CD4-positive, alpha-beta T cell treated with Interleukin-17A for 4 hours (primary cell): ENCODE results near the gene GTF2H2.
"Not testable (repeated sequence)": the region's sequence is repeated elsewhere in the genome, so short reads cannot be mapped to it uniquely, and the experiment has no call there.

ENCODE experiments used
- DNase-seq: peaks from one replicate; pipeline ENCODE4 v3.0.0-alpha.2; 2020; ENCODE audit warnings: mixed read lengths

Gene GTF2H2

DNA sequence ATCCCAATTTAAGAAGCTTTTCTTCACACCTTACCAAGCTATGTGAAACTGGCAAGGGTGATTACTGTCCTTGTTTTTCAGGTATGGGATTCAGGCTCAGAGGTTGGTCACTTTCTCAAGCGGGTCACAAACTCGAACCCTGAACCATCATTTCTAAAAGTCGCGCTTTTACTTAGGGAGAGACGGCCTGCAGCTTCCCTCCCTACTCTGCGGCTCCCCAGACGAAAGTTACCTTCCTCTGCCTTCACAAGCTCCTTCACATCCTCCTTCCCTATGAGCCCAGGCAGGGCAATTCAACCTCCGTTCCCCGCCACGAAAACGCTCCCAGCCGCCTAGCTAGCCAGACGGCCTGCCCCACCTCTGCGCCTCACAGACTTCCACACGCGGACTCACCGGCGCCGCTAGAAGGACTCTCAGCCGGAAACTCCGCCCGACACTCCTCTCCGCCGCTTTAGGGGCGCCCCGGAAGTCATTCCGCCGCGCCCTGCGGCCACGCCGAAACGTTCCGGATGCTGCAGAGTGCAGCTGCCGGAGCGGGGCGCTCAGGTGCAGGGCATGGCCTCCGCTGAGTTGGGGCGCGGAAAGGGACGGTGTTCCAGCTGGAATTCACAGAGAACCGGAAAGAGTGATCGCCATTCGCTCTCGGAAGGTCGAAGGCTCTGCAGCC, at the start of gene GTF2H2:
TSS of gene GTF2H2 (minus strand) at position 415 of the 667 bp plus-strand sequence. CDS start 4,913 bp downstream, outside the sequence.
- not testable (repeated sequence) for DNase-seq

DNA sequence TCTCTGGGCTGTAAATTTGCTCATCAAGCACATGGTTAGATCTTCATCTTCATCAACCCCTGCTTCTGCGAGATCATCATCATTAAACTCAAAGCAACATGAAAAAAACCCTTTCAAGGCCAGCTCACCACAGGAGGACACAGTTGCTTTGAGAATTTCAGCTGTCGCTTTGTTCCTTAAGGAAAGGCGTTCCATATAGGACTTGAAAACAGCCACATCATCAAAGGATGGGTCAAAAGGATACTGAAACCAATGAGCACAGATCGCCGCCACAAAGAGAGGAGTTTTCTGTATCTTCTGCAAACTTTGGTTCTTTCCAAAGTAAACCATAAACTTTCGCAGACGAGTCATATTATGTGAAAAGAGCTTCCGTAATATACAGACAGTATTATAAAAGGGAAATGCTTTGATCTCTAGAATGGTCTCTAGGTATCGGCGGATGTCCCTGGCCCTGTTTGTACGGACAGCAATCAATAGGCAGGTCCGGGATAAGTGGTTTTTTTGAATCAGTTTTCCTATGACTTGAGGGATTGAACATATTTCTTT, 42.3 kb upstream of the GTF2H2 start:
- DNase-seq = not testable (repeated sequence)

GRCh38 chr5:71099996-71100395, 32.5 kb upstream of the GTF2H2 start:
- not testable (repeated sequence) for DNase-seq

- not testable (repeated sequence) for DNase-seq
Measured at GRCh38 chr5:71097930-71098203, 30.4 kb upstream of the GTF2H2 start.

DNA sequence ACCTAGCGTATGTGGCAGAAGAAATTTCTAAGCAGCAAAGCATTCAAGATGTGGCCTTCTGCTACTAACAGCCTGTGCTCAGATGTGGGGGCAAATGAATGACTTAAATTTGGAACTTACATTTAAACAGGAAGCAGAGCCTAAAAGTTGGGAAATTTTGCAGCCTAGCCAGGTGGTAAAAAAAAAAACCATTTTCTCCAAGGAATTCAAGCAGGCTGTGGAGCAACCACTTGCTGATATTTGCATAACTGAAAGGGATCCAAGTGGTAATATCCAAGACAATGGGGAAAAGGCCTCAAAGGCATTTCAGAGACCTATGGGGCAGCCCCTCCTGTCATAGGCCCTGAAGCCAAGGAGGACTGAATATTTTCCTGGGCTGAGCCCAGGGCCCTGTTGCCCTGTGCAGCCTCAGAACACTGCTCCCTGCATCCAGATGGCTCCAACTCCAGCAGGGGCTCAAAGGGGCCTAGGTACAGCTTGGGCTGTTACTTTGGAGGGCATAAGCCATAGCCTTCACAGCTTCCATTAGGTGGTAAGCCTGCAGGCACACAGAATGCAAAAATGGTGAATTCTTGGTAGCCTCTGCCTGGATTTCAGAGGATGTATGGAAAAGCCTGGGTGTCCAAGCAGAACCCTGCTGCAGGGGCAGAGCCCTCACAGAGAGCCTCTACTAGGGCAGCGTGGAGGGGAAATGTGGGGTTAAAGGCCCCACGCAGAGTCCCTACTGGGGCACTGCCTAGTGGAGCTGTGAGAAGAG, 29.9 kb upstream of the GTF2H2 start:
- DNase-seq = not testable (repeated sequence)

DNA sequence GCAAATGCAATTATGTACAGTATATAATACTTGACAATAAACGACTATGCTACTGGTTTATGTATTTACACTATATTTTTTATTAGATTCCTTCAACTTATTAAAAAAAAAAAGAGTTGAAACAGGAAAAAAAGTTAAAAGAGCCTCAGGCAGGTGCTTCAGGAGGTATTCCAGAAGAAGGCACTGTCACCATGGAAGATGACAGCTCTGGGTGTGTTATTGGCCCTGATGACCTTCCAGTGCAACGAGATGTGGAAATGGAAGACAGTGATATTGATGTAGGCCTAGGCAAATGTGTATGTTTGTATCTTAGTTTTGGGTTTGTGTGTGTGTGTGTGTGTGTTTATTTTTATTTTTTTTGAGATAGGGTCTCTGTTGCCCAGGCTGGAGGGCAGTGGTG, 22.3 kb upstream of the GTF2H2 start:
- DNase-seq = not testable (repeated sequence)

DNA sequence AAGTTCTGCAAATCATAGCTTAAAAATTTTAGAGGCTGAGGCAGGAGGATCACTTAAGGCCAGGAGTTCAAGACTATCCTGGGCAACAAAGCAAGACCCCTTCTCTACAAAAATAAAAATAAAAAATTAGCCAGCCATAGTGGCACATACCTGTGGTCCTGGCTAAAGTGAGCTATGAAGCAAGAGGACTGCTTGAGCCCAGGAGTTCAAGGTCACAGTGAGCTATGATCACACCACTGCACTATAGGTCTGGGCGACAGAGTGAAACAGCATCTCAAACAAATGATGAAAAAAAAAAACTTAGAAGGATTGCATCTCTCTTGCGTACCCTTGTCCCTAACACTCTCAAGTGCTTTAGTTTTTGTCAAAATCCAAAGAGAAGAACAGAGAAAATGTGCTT, 21.3 kb upstream of the GTF2H2 start:
- not testable (repeated sequence) for DNase-seq

DNA sequence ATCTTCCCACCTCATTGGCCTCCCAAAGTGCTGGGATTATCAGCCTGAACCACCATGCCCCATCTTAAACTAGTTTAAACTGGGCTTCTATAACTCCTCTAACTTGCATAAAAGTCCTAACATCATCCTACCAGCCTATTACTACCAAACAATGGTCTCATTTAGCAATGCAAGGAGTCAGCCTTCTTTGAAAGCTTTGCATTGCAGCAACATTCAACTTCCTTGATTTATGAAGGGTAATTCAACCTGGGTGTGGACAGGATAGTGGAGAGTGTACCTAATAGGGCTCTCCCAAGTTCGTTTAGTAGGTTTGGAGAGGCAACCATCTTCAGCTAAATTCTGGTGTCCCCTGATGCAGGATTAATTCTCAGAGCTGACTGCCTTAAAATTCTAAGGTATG, 18.7 kb upstream of the GTF2H2 start:
- DNase-seq = not testable (repeated sequence)

- DNase-seq = not testable (repeated sequence)
Measured at GRCh38 chr5:71084280-71085063, 17.0 kb upstream of the GTF2H2 start.

GRCh38 chr5:71082898-71083297, 15.4 kb upstream of the GTF2H2 start:
- not testable (repeated sequence) for DNase-seq

GRCh38 chr5:71082340-71082739, 14.9 kb upstream of the GTF2H2 start:
- not testable (repeated sequence) for DNase-seq

GRCh38 chr5:71061322-71061721, 6.2 kb downstream of the GTF2H2 start:
- DNase-seq = not testable (repeated sequence)

GRCh38 chr5:71059426-71059825, 8.1 kb downstream of the GTF2H2 start:
- not testable (repeated sequence) for DNase-seq

DNA sequence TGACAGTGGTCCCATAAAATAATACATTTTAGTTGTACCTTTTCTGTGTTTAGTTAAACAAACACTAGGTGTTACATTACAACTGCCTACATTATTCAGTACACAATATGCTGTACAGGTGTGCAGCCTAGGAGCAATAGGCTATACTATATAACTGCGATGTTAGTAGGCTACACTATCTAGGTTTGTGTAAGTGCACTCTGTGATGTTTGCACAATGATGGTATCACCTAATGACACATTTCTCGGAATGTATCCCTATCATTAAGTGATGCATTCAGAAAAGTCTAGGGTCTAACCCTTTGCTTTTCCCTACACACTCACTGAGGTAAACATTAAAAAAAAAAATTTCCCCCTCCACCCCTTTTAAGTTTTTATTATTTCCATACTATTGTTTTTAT, 22.7 kb downstream of the GTF2H2 start:
- DNase-seq = not testable (repeated sequence)

- not testable (repeated sequence) for DNase-seq
Measured at GRCh38 chr5:71044128-71044527, 23.3 kb downstream of the GTF2H2 start.

GRCh38 chr5:71031046-71031776, 36.3 kb downstream of the GTF2H2 start:
- not testable (repeated sequence) for DNase-seq

DNA sequence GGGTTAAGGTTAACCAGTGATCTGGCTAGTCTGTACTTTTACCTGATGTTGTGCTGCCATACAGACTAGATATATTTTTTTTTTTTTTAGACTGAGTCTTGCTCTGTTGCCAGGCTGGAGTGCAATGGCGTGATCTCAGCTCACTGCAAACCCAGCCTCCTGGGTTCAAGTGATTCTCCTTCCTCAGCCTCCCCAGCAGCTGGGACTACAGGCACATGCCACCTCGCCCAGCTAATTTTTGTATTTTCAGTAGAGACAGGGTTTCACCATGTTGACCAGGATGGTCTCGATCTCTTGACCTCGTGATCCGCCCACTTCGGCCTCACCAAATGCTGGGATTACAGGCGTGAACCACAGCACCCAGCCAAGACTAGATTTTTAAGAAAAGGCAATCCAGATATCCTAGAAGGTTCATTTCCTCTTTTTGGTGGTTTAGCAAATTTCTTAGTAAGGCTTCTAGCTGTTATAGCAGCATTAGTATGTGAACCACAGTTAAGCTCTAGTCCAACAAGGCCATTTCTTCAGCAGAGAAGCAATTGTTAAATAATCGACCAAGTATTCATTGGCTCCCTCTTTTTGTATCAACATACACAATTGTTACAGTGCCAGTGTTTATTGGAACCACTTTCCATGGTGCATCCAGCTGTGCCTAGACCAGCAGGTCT, 42.1 kb downstream of the GTF2H2 start, which contains the start of gene NAIP:
TSS of gene NAIP (minus strand) at position 51 of the 665 bp plus-strand sequence. CDS start 12,424 bp downstream, outside the sequence.
- not testable (repeated sequence) for DNase-seq

DNA sequence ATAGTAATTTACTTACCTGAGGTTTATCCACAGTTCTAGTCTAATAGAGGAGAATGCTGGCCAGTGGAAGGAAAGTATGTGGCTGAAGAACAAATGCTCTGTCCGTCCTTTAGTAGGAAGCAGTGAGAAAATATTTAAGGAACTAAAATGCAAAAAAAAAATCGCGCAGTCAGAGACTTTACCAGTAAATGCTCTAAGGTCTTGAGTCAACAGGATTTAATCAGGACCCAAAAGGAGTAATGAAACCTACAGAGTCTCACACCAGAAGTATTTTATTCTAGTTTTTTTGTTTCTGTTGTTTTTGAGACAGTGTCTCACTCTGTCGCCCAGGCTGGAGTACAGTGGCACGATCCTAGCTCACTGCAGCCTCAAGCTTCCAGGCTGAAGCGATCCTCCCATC, 46.8 kb downstream of the GTF2H2 start:
- not testable (repeated sequence) for DNase-seq

DNA sequence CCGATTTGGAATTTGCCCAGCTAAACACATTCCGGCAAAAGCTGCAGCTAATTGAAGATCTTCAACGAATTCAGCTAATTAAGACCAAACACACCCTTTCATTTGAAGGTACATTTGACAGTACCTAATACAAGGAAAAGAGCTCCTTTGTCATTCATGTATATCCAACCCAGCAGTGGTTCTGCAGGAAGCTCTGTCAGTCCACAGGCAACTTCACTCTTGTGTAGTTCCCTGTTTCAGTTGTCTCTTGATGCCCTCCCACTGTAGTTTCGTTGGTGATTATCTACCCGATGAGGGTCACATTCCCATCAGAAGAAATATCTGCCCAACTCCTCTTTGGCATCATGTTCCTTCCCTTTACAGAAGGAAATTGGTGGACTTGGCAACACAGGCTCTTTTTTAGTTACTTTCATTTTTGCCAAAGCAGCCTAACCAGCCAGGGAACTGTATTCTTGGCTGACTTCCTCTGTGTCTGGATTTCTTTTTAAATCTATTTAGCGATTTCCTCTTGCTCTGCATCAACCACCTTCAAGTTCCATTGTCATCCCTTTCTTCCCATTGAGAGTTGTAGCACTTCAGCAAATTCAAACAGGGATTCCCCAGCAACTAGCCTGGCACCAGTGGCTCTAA, 49.0 kb downstream of the GTF2H2 start:
- not testable (repeated sequence) for DNase-seq

DNA sequence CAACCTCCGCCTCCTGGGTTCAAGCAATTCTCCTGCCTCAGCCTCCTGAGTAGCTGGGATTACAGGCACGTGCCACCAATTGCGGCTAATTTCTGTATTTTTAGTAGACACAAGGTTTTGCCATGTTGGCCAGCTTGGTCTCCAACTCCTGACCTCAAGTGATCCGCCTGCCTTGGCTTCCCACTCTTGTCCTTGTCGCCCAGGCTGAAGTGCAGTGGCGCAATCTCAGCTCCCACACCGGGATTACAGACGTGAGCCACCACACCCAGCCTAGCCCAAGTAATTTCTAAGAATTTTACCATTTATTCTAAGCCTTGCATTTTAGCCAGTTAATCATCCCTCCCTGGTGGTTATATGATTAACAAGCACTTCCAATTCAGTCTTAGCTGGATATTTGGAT, 53.3 kb downstream of the GTF2H2 start:
- DNase-seq = no peak

DNA sequence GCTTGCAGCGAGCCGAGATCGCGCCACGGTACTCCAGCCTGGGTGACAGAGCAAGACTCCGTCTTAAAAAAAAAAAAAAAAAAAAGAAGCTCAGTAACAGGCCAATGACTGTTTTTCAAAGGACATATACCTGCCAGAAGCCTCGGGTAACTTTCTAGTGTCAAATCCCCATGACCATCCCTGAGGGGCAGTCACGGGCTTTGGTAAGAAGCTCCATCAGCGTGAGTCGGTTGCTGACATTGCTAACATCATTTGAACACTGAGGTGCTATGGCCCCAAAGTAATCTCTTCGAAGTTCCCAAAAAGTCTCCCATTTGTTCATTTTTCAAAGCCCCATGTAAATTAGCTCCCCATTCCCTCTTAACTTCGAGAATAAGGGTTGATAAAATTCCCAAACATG, 53.9 kb downstream of the GTF2H2 start:
- DNase-seq = no peak
